Stomach (tissue), 4 donors: ENCODE measurements around the gene ABL1.

ENCODE experiments used
- POLR2A ChIP-seq, 4 donors: fragments of 450-650 bp; IDR thresholded peaks; one replicate each; pipeline ENCODE4 v1.6.1; 2016; ENCODE audit warnings: antibody characterized with exemption in 4 of 4, control low read depth in 2 of 4, mild to moderate bottlenecking in 1 of 4, moderate library complexity in 1 of 4
- POLR2AphosphoS5 ChIP-seq, 3 donors: sonication (generic); formaldehyde crosslinking; IDR thresholded peaks; one replicate each; pipeline ENCODE4 v1.6.1; 2016; ENCODE audit warnings: antibody characterized with exemption in 3 of 3
- TF ChIP-seq, protein P1 (sequence below), 7 experiments: fragments of 450-650 bp in 4 of 7; fragments of 200-600 bp in 3 of 7; sonication (generic) in 3 of 7; IDR thresholded peaks; one replicate each; pipeline ENCODE4 v1.5.1; 2016 to 2019; ENCODE audit warnings: antibody characterized with exemption in 7 of 7, control low read depth in 2 of 7, mild to moderate bottlenecking in 1 of 7

DNA sequence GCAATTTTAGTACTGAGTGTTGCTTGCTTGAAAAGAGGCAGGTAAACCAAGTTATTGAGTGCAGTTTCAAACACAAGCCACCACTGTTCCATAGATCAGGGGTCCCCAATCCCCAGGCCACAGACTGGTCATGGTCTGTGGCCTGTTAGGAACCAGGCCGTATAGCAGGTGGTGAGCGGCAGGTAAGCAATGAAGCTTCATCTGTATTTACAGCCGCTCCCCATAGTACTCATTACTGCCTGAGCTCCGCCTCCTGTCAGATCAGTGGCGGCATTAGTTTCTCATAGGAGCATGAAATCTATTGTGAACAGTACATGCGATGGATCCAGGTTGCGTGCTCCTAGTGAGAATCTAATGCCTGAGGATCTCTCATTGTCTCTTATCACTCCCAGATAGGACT, 41.5 kb upstream of the ABL1 start:
- TF ChIP-seq, protein P1, sequence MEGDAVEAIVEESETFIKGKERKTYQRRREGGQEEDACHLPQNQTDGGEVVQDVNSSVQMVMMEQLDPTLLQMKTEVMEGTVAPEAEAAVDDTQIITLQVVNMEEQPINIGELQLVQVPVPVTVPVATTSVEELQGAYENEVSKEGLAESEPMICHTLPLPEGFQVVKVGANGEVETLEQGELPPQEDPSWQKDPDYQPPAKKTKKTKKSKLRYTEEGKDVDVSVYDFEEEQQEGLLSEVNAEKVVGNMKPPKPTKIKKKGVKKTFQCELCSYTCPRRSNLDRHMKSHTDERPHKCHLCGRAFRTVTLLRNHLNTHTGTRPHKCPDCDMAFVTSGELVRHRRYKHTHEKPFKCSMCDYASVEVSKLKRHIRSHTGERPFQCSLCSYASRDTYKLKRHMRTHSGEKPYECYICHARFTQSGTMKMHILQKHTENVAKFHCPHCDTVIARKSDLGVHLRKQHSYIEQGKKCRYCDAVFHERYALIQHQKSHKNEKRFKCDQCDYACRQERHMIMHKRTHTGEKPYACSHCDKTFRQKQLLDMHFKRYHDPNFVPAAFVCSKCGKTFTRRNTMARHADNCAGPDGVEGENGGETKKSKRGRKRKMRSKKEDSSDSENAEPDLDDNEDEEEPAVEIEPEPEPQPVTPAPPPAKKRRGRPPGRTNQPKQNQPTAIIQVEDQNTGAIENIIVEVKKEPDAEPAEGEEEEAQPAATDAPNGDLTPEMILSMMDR (IDR thresholded peaks at IDR 0.05): no peak
- TF ChIP-seq POLR2A (IDR thresholded peaks at IDR 0.05): no peak
- no peak for TF ChIP-seq POLR2AphosphoS5 (IDR thresholded peaks at IDR 0.05)
